Tibial nerve (tissue), 4 donors: ENCODE measurements around the gene MINPP1. TPM values are rescaled to one million over a fixed set of nuclear protein-coding genes. Genes with fewer than 3 reads are reported as not detected.
A peak's percentile ranks its signal among the peaks of the same experiment; 100 is the strongest.
"Not testable (repeated sequence)": the region's sequence is repeated elsewhere in the genome, so short reads cannot be mapped to it uniquely, and the experiment has no call there.

Source experiments
- DNase-seq, 2 donors: peaks; one replicate each; pipeline ENCODE4 v3.0.0-alpha.2; 2019; ENCODE audit warnings: low spot score in 2 of 2
- H3K27ac ChIP-seq, 4 donors: fragments of 200-600 bp; sonication (generic) in 3 of 4; one replicate each; pipeline ENCODE4 v1.5.1; 2017 to 2019; ENCODE audit warnings: mild to moderate bottlenecking in 1 of 4
- H3K27me3 ChIP-seq, 2 donors: fragments of 200-600 bp; sonication (generic) in 1 of 2; one replicate each; pipeline versions ENCODE4 v1.5.1 to v1.6.0; 2017 to 2019
- H3K36me3 ChIP-seq, 3 donors: fragments of 200-600 bp; sonication (generic); one replicate each; pipeline ENCODE4 v1.5.1; 2018 to 2019
- H3K4me1 ChIP-seq, 4 donors: fragments of 200-600 bp; sonication (generic) in 3 of 4; one replicate each; pipeline ENCODE4 v1.5.1; 2017 to 2019
- H3K4me3 ChIP-seq, 4 donors: fragments of 200-600 bp; sonication (generic) in 3 of 4; one replicate each; pipeline ENCODE4 v1.5.1; 2017 to 2019; ENCODE audit warnings: mild to moderate bottlenecking in 1 of 4, moderate library complexity in 1 of 4
- H3K9me3 ChIP-seq, 4 donors: fragments of 200-600 bp; sonication (generic) in 3 of 4; one replicate each; pipeline ENCODE4 v1.5.1; 2017 to 2019
- CTCF ChIP-seq, 5 experiments: fragments of 200-600 bp in 3 of 5; fragments of 450-650 bp in 2 of 5; sonication (generic) in 3 of 5; IDR thresholded peaks; one replicate each; pipeline ENCODE4 v1.5.1; 2016 to 2019; ENCODE audit warnings: antibody characterized with exemption in 5 of 5, mild to moderate bottlenecking in 3 of 5, moderate library complexity in 2 of 5
- EP300 ChIP-seq, 2 donors: sonication (generic); formaldehyde crosslinking; IDR thresholded peaks; one replicate each; pipeline ENCODE4 v1.6.1; 2017; ENCODE audit warnings: antibody characterized with exemption in 2 of 2, mild to moderate bottlenecking in 1 of 2
- POLR2A ChIP-seq, 2 donors: fragments of 450-650 bp; IDR thresholded peaks; one replicate each; pipeline ENCODE4 v1.6.1; 2017; ENCODE audit warnings: antibody characterized with exemption in 2 of 2, mild to moderate bottlenecking in 2 of 2, moderate library complexity in 2 of 2
- WGBS, 2 donors: methylation state at CpG; one replicate each; pipeline ENCODE4 v1.1.5; 2018; 5-methylcytosine and 5-hydroxymethylcytosine counted together
- total RNA-seq, 4 donors: library from RNA; depleted of rRNA; stranded (reverse); fragments of >200 nt; gene quantifications; one replicate each; pipeline ENCODE4 v1.1.0, GENCODE V29; 2016

The MINPP1 gene
- 10 to 100 TPM; 11.1 to 18.8 (median 13.5) TPM for total RNA-seq

- no peaks in the 10 kb centered on the region for H3K9me3 ChIP-seq
- H3K36me3 ChIP-seq, result peaks cover 0 to 12% (median 0%) of the 10 kb centered on the region in 3 donors
- peak within 1 kb of the TSS; percentile 54 to 95 (median 82) for H3K4me3 ChIP-seq
- TF ChIP-seq EP300 (IDR thresholded peaks at IDR 0.05) (peak in 1 of 2 donors; percentile 80), CTCF (IDR thresholded peaks at IDR 0.05) (no peak), POLR2A (IDR thresholded peaks at IDR 0.05) (peak in 1 of 2 donors; percentile 44)
- 0 to 1% methylated on average over 5 to 44 of the region's 74 CpGs for WGBS, 2 donors
- H3K27ac ChIP-seq, result peak within 1 kb of the TSS; percentile 70 to 89 (median 78)
- H3K27me3 ChIP-seq, result no peaks in the 10 kb centered on the region
- DNase-seq, result peak; percentile 41 to 59
- H3K4me1 ChIP-seq, result peaks cover 0 to 32% (median 19%) of the 10 kb centered on the region in 4 donors
Observed at GRCh38 chr10:87504640-87505365, at the start of gene MINPP1. Gene MINPP1 (plus strand): TSS chr10:87504893. CDS start chr10:87504916, 23 bp downstream.

- H3K9me3 ChIP-seq, DNase-seq: not testable (repeated sequence)
- no CpG with 5 or more reads among the region's 1 CpG for WGBS, 2 donors
Observed at GRCh38 chr10:87456586-87457220, 48.0 kb upstream of the MINPP1 start.

GRCh38 chr10:87461751-87462150 lies 42.9 kb upstream of the MINPP1 start:
- DNase-seq, H3K36me3 ChIP-seq, H3K27ac ChIP-seq, H3K4me1 ChIP-seq, H3K9me3 ChIP-seq, H3K27me3 ChIP-seq, H3K4me3 ChIP-seq: not testable (repeated sequence)
- WGBS, 2 donors, result 100% methylated on average over 1 of the region's 2 CpGs; no CpG with 5 or more reads in 1 of the 2 donors

More at GRCh38 chr10:87456586-87457220, 48.0 kb upstream of the MINPP1 start:
- H3K4me1 ChIP-seq, H3K27ac ChIP-seq, H3K36me3 ChIP-seq, H3K27me3 ChIP-seq, H3K4me3 ChIP-seq: not testable (repeated sequence)

- not testable (repeated sequence) for DNase-seq, H3K4me3 ChIP-seq, H3K36me3 ChIP-seq, H3K4me1 ChIP-seq, H3K27ac ChIP-seq, H3K9me3 ChIP-seq, H3K27me3 ChIP-seq
- WGBS, 2 donors, result 90 to 92% methylated on average over 3 of the region's 3 CpGs
Observed at GRCh38 chr10:87466849-87467248, 37.8 kb upstream of the MINPP1 start.

- not testable (repeated sequence) for H3K4me1 ChIP-seq, H3K27ac ChIP-seq, H3K36me3 ChIP-seq, H3K9me3 ChIP-seq, DNase-seq, H3K27me3 ChIP-seq, H3K4me3 ChIP-seq
- 50 to 60% methylated on average over 1 of the region's 1 CpG for WGBS, 2 donors
Observed at GRCh38 chr10:87488733-87489132, 16.0 kb upstream of the MINPP1 start.

- 20 to 80% methylated on average over 1 of the region's 3 CpGs for WGBS, 2 donors
Observed at GRCh38 chr10:87490285-87490684, 14.4 kb upstream of the MINPP1 start.

GRCh38 chr10:87492450-87492849 lies 12.2 kb upstream of the MINPP1 start:
- H3K4me3 ChIP-seq, H3K36me3 ChIP-seq, H3K27me3 ChIP-seq, H3K27ac ChIP-seq, H3K4me1 ChIP-seq, H3K9me3 ChIP-seq, DNase-seq: not testable (repeated sequence)
- WGBS, 2 donors, result 93 to 97% methylated on average over 2 of the region's 2 CpGs

More at GRCh38 chr10:87490285-87490684, 14.4 kb upstream of the MINPP1 start:
- H3K4me1 ChIP-seq, H3K4me3 ChIP-seq, H3K36me3 ChIP-seq, DNase-seq, H3K9me3 ChIP-seq, H3K27me3 ChIP-seq, H3K27ac ChIP-seq: not testable (repeated sequence)

GRCh38 chr10:87495446-87495845 lies 9.2 kb upstream of the MINPP1 start:
- not testable (repeated sequence) for H3K27ac ChIP-seq, DNase-seq, H3K36me3 ChIP-seq, H3K4me1 ChIP-seq, H3K4me3 ChIP-seq, H3K9me3 ChIP-seq, H3K27me3 ChIP-seq
- WGBS, 2 donors, result 88 to 92% methylated on average over 5 of the region's 5 CpGs

GRCh38 chr10:87497386-87497785 lies 7.3 kb upstream of the MINPP1 start:
- not testable (repeated sequence) for H3K36me3 ChIP-seq, H3K4me3 ChIP-seq, H3K27me3 ChIP-seq, H3K4me1 ChIP-seq, H3K9me3 ChIP-seq, DNase-seq, H3K27ac ChIP-seq
- WGBS, 2 donors, result 85 to 92% methylated on average over 2 of the region's 2 CpGs

GRCh38 chr10:87498106-87498789 lies 6.4 kb upstream of the MINPP1 start:
- H3K9me3 ChIP-seq, H3K27me3 ChIP-seq: not testable (repeated sequence)
- WGBS, 2 donors, result 73 to 78% methylated on average over 2 of the region's 4 CpGs

More at GRCh38 chr10:87498106-87498789, 6.4 kb upstream of the MINPP1 start:
- not testable (repeated sequence) for H3K36me3 ChIP-seq, DNase-seq, H3K4me3 ChIP-seq, H3K4me1 ChIP-seq, H3K27ac ChIP-seq
